GM23248 (cell line): Measurements from ENCODE around the gene MFSD11.

Experiments
- EZH2 ChIP-seq: fragments of 200-600 bp; sonication (generic); IDR thresholded peaks from 2 replicates; pipeline ENCODE4 v1.6.1; 2018; ENCODE audit warnings: antibody characterized with exemption, mild to moderate bottlenecking; ENCODE audit not compliant: insufficient read depth, poor library complexity, severe bottlenecking
- EZH2phosphoT487 ChIP-seq: fragments of 200-600 bp; sonication (generic); IDR thresholded peaks from 2 replicates; pipeline ENCODE4 v1.6.1; 2018; ENCODE audit warnings: antibody characterized with exemption, moderate library complexity, mild to moderate bottlenecking, low read depth; ENCODE audit not compliant: insufficient read depth

DNA sequence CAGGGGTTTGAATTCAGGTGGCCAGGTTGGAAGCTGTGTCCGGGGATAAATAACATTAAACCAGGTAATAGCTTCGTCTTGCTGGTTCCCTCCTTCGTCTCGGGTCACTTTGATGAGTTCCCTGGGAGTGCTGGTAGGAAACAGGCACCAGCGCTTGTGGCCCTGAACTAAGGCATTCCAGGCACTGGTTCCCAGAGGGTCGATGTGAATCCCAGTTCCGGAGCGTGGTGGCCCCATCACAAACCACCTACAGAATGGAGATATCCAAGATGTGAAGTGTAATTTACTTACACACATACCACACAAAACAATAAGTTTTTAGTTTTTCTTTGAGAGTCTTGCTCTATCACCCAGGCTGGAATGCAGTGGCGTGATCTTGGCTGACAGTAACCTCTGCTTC, 14.1 kb upstream of the MFSD11 start:
- TF ChIP-seq EZH2phosphoT487, result no peak
- no peak for TF ChIP-seq EZH2
